GM12864 (cell line): Measurements from ENCODE around the gene NRXN2.
"Not testable (repeated sequence)": the region's sequence is repeated elsewhere in the genome, so short reads cannot be mapped to it uniquely, and the experiment has no call there.

ENCODE experiments used
- DNase-seq: peaks from one replicate; pipeline ENCODE4 v3.0.0-alpha.2; 2011; ENCODE audit warnings: low read depth
- H3K4me3 ChIP-seq: 2 replicates; pipeline ENCODE4 v1.5.1; 2011; ENCODE audit warnings: mild to moderate bottlenecking, low read depth, low read length, control low read depth
- CTCF ChIP-seq: IDR thresholded peaks from 2 replicates; pipeline ENCODE4 v1.5.1; 2011; ENCODE audit warnings: low read depth, mild to moderate bottlenecking, moderate library complexity, low read length, control low read depth, inconsistent platforms; ENCODE audit errors: missing control alignments

NRXN2 gene

GRCh38 chr11:64564419-64564818 lies 158.6 kb downstream of the NRXN2 start:
- H3K4me3 ChIP-seq: no peak overlapping the region
- no peak for DNase-seq
- TF ChIP-seq CTCF: no peak

DNA sequence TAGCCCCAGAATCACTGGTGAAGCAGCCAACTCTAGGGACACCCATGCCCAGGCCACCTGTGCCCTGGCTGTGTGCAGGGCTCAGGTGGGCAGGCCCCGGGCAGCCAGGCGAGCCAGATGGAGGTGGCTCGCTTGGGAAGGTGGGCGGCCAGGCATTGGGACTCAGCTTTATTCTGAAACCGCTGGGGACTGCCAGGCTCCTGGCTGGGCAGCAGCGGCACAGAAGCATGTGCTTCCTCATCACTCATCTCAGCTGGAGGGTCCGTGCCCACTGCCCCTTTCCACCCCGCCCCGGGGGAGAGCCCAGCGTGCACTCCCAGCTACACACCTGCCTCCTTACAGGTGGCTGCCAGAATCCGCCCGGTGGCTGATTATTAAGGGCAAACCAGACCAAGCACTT lies 159.0 kb downstream of the NRXN2 start:
- TF ChIP-seq CTCF: no peak
- no peak for DNase-seq
- H3K4me3 ChIP-seq: no peak overlapping the region

- no peak overlapping the region for H3K4me3 ChIP-seq
- no peak for TF ChIP-seq CTCF
- DNase-seq: no peak
Observed at GRCh38 chr11:64562723-64563351, 160.2 kb downstream of the NRXN2 start.

GRCh38 chr11:64561984-64562722 lies 160.8 kb downstream of the NRXN2 start:
- no peak for TF ChIP-seq CTCF
- H3K4me3 ChIP-seq: no peak overlapping the region
- DNase-seq: no peak

DNA sequence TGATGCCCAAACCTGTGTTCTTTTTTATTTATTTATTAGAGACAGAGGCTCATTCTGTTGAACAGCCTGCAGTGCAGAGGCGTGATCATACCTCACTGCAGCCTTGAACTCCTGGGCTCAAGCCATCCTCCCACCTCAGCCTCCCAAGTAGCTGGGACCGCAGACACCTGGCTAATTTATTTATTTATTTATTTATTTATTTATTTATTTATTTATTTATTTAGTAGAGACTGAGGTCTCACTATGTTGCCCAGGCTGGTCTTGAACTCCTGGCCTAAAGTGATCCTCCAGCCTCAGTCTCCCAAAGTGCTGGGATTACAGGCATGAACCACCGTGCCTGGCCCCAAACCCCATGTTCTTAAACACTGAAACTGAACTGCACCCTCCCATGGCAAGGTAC lies 161.6 kb downstream of the NRXN2 start:
- H3K4me3 ChIP-seq, DNase-seq: not testable (repeated sequence)

GRCh38 chr11:64560941-64561340 lies 162.1 kb downstream of the NRXN2 start:
- DNase-seq: no peak
- H3K4me3 ChIP-seq: no peak overlapping the region
- TF ChIP-seq CTCF: no peak

GRCh38 chr11:64560139-64560771 lies 162.7 kb downstream of the NRXN2 start:
- no peak overlapping the region for H3K4me3 ChIP-seq
- no peak for TF ChIP-seq CTCF
- no peak for DNase-seq
